AG04450 (cell line): Measurements from ENCODE around the gene ADCY4. TPM values are rescaled to one million over a fixed set of nuclear protein-coding genes. Genes with fewer than 3 reads are reported as not detected.

Experiments used
- CTCF ChIA-PET: fragments of 300-600, 350-600 bp; formaldehyde crosslinking; extraction: SDS; loops from one replicate; lab custom pipeline; 2022; ENCODE audit warnings: antibody characterized with exemption, inconsistent platforms; lab: Charles Lee
- POLR2A ChIA-PET: fragments of 350-600 bp; formaldehyde crosslinking; extraction: SDS; loops from one replicate; lab custom pipeline; 2021; ENCODE audit warnings: antibody characterized with exemption, inconsistent platforms; lab: Yijun Ruan, JAX
- DNase-seq: peaks from one replicate; pipeline ENCODE4 v3.0.0-alpha.2; 2011; ENCODE audit warnings: low read depth, low spot score
- H3K27ac ChIP-seq: one replicate; pipeline ENCODE4 v1.5.1; 2012; ENCODE audit warnings: low read depth, low read length, control low read depth
- H3K27me3 ChIP-seq: one replicate; pipeline ENCODE4 v1.6.0; 2012; ENCODE audit warnings: low read length; ENCODE audit not compliant: control insufficient read depth, insufficient read depth
- H3K4me3 ChIP-seq: 2 replicates; pipeline ENCODE4 v1.5.1; 2011; ENCODE audit warnings: mild to moderate bottlenecking, low read depth, low read length, control low read depth
- H3K9me3 ChIP-seq: 2 replicates; pipeline ENCODE4 v1.5.1; 2012; ENCODE audit warnings: low read length; ENCODE audit not compliant: control insufficient read depth, insufficient read depth
- CTCF ChIP-seq: IDR thresholded peaks from 2 replicates; pipeline ENCODE4 v1.5.1; 2011; ENCODE audit warnings: low read depth, low read length, control low read depth, inconsistent platforms
- polyA plus RNA-seq: library from polyadenylated mRNA; depleted of rRNA; stranded (reverse); fragments of >200 nt; gene quantifications from 2 replicates; pipeline ENCODE4 v1.2.3, GENCODE V29; 2011

Gene ADCY4
- polyA plus RNA-seq, 1 experiment = 0.04 TPM

GRCh38 chr14:24271834-24272263 lies 63.0 kb downstream of the ADCY4 start:
- TF ChIP-seq CTCF = no peak
- H3K9me3 ChIP-seq = no peaks in the 10 kb centered on the region
- ChIA-PET POLR2A (interaction anchor here (0.5 to 3.6 kb wide), 11 partner anchors 12 to 1269 kb away, joined by 3 to 50 read pairs (median 4); partner anchors contain the start of genes CHMP4A, CIDEB, DHRS1 and MDP1), CTCF (interaction anchor here (0.6 to 3.0 kb wide), 10 partner anchors 9 to 164 kb away, joined by 3 to 19 read pairs (median 4); partner anchors contain the start of genes CIDEB and TINF2)
- H3K27ac ChIP-seq = no peak overlapping the region
- no peaks in the 10 kb centered on the region for H3K27me3 ChIP-seq
- peak overlapping the region; percentile 88 for H3K4me3 ChIP-seq
- DNase-seq = no peak

DNA sequence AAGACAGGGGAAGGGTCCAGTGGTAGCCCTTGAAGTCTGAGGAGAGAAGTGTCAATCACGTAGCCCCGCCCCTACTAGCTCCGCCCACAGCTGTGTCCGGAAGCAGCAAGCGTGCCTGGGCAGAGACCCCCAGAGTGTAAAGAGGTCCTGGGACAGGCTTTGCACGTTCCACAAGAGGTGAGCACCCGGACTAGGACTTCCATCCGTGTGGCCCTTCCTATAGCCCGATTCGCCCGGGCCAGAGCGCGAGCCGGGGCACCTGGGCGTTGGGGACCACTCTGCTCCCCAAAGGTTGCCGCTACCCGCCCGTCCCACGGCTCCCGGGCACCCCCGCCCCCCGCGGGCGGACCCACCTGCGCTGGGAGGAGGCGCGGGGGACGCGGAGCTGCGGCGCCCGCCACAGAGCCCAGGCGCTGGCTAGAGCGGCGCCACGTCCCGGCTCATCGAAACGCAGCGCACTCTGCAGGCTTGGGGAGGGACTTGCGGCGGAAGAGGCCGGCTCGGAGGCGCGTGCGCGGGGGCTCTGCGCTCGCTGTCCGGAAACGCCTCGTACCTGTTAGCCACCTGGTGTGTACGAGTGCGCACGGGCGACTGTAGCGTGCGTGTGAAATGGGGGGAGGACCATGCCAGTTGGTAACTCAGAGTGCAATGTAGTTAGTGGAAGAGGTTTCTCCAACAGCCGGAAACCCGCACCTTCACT lies 63.6 kb downstream of the ADCY4 start, which contains the start of gene RABGGTA:
Gene RABGGTA (minus strand): TSS at position 464 of the 700 bp plus-strand sequence. CDS start 482 bp downstream, outside the sequence.
- POLR2A ChIA-PET = interaction anchor here (0.5 to 3.6 kb wide), 15 partner anchors 10 to 1269 kb away, joined by 3 to 50 read pairs (median 4); partner anchors contain the start of genes CHMP4A, CIDEB, DCAF11 and DHRS1
- Histone ChIP-seq H3K27me3 (no peaks in the 10 kb centered on the region), H3K9me3 (no peaks in the 10 kb centered on the region), H3K27ac (peak within 1 kb of the TSS; percentile 87), H3K4me3 (peak within 1 kb of the TSS; percentile 88)
- TF ChIP-seq CTCF = peak; percentile 67
- DNase-seq = peak; percentile 66
- CTCF ChIA-PET = interaction anchor here (0.6 to 3.0 kb wide), 10 partner anchors 9 to 165 kb away, joined by 3 to 19 read pairs (median 4); partner anchors contain the start of genes CIDEB and TINF2

DNA sequence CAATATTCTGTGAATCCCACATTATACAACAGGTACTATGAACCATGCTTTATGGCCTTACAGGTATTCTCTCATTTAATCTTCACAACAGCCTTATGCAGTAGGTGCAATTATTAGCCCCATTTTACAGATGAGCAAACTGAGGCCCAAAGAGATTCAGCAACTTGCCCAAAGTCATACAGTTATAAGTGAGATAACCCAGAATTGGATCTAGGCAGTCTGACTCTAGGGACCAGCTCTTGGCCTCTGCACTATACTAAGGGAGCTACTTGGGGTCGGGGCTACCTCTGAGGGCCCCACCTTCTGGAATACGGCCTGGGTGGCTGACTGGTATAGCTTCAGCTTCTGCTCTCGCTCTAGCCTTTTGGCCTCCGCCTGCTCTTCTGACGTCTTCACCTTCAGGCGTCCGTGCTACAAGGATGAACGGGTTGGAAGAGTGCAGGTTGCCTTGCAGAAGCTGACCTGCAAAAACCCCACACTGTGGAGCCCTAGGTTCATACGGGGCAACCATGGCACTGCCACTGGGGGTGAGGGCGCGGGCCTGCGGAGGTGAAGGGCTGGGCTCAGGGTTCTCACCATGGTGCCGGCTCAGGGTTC lies 64.2 kb downstream of the ADCY4 start:
- H3K27ac ChIP-seq = peak overlapping the region; percentile 87
- H3K4me3 ChIP-seq = peak overlapping the region; percentile 88
- POLR2A ChIA-PET = interaction anchor here (0.8 to 3.6 kb wide), 9 partner anchors 9 to 161 kb away, joined by 3 to 50 read pairs (median 8); partner anchors contain the start of genes CHMP4A, CIDEB, DCAF11 and DHRS1
- no peak for DNase-seq
- no peaks in the 10 kb centered on the region for H3K27me3 ChIP-seq
- CTCF ChIA-PET = interaction anchor here (0.6 to 3.0 kb wide), 5 partner anchors 27 to 66 kb away, joined by 3 to 19 read pairs (median 6); partner anchors contain the start of gene TINF2
- TF ChIP-seq CTCF = no peak
- no peaks in the 10 kb centered on the region for H3K9me3 ChIP-seq

GRCh38 chr14:24269910-24270536 lies 64.8 kb downstream of the ADCY4 start:
- H3K27me3 ChIP-seq = no peaks in the 10 kb centered on the region
- no peak for DNase-seq
- H3K9me3 ChIP-seq = no peaks in the 10 kb centered on the region
- H3K4me3 ChIP-seq = no peak overlapping the region
- ChIA-PET CTCF (interaction anchor here (0.8 to 3.0 kb wide), 5 partner anchors 18 to 95 kb away, joined by 3 to 19 read pairs (median 6); partner anchors contain the start of gene TINF2), POLR2A (interaction anchor here (0.8 to 3.6 kb wide), 2 partner anchors 28 to 155 kb away, joined by 3 to 50 read pairs; partner anchors contain the start of genes DCAF11, NRL and TINF2)
- no peak for TF ChIP-seq CTCF
- H3K27ac ChIP-seq = no peak overlapping the region
